ENCODE results near the gene PSENEN.

DNA sequence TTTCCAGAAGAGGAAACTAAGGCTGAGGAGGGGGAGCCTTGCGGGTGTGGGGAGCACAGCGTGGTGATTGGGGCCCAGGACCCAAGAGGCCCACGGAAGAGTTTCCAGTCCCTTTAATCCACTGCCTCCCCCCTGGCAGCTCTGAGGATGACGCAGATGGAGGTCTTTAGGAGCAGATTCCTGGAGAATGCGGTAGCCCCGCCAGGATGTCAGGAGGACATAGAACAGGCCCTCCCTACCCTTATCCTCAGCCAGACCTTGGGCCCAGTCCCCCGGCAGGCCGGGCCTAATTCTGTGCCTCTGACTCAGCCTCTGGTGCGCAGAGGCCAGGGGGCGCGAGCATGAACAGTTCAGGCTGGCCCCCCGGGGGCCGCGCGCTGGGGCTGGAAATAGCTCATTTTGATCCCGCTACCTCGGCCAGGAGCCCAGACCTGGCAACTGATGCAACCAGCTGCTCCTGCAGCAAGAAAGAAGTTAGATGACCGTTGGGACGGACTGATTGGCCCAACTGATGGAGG, 11.8 kb downstream of the PSENEN start:
- TF ChIP-seq POLR2A (IDR thresholded peaks at IDR 0.05; ENCODE audit: low read depth, low read length) (no peak), POLR2AphosphoS5 (IDR thresholded peaks at IDR 0.05; ENCODE audit: low read depth, low read length) (no peak)
